ENCODE data around the gene RASSF7.

DNA sequence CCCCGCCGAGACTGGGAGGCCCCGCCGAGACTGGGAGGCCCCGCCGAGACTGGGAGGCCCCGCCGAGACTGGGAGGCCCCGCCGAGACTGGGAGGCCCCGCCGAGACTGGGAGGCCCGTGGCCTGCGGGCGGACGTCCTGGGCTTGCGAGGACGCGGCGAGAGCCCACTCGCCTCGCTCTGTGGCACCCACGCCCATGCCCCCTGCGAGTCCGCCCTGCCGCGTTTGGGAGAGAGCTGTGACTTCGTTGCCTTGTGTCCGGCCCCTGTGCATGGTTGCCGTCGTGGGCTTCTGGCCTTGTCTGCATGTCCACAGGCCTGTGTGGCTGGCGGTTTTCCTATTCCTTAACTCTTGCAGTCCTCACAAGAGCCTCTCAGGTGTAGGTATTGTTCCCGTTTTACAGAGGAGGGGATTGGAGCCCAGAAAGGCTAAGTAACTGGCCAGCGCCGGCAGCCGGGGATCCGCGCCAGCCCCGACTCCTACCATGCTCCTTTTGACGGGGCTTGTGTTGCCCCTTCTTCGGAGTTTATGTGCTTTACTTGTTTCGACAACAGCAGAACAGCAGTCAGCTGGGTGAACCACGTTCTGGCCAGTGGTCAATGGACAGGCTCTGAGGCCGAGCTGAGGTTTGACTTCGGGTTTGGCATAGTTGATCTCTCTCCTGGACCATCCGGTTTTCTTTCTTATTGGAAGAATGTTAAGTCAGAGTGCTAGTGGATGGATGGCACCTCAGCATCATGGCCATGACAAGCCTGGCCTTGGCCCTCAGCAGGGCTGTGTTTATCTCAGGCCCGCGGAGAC lies 16.2 kb downstream of the RASSF7 start:
- TF ChIP-seq LEF1 (IDR thresholded peaks at IDR 0.05; ENCODE audit: borderline replicate concordance) = no peak
- TF ChIP-seq HDGF (IDR thresholded peaks at IDR 0.05; ENCODE audit: borderline replicate concordance) = no peak
- no peak for TF ChIP-seq SUZ12 (IDR thresholded peaks at IDR 0.05)
- TF ChIP-seq TARDBP (IDR thresholded peaks at IDR 0.05) = no peak
- TF ChIP-seq ZNF384 (IDR thresholded peaks at IDR 0.05) = no peak
- TF ChIP-seq ARNT (IDR thresholded peaks at IDR 0.05) = no peak
- TF ChIP-seq SP1 (IDR thresholded peaks at IDR 0.05) = no peak
- no peak for TF ChIP-seq ELF4 (IDR thresholded peaks at IDR 0.05)
- TF ChIP-seq CTBP1 (IDR thresholded peaks at IDR 0.05; ENCODE audit: borderline replicate concordance) = no peak
- TF ChIP-seq NFRKB (IDR thresholded peaks at IDR 0.05) = no peak
- TF ChIP-seq FOXM1 (IDR thresholded peaks at IDR 0.05; ENCODE audit: borderline replicate concordance) = no peak
- no peak for TF ChIP-seq FOXA1 (IDR thresholded peaks at IDR 0.05)
- TF ChIP-seq, protein P1, sequence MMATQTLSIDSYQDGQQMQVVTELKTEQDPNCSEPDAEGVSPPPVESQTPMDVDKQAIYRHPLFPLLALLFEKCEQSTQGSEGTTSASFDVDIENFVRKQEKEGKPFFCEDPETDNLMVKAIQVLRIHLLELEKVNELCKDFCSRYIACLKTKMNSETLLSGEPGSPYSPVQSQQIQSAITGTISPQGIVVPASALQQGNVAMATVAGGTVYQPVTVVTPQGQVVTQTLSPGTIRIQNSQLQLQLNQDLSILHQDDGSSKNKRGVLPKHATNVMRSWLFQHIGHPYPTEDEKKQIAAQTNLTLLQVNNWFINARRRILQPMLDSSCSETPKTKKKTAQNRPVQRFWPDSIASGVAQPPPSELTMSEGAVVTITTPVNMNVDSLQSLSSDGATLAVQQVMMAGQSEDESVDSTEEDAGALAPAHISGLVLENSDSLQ (IDR thresholded peaks at IDR 0.05) = no peak
- no peak for TF ChIP-seq FOXK2 (IDR thresholded peaks at IDR 0.05)

Data from HEK293T (cell line).